ENCODE measurements around the gene HSD17B11. TPM values are rescaled to one million over a fixed set of nuclear protein-coding genes. Genes with fewer than 3 reads are reported as not detected.
"Not testable (repeated sequence)": the region's sequence is repeated elsewhere in the genome, so short reads cannot be mapped to it uniquely, and the experiment has no call there.

HSD17B11 gene
- total RNA-seq, 2 experiments from 2014 or later = 20.5 to 20.7 TPM

DNA sequence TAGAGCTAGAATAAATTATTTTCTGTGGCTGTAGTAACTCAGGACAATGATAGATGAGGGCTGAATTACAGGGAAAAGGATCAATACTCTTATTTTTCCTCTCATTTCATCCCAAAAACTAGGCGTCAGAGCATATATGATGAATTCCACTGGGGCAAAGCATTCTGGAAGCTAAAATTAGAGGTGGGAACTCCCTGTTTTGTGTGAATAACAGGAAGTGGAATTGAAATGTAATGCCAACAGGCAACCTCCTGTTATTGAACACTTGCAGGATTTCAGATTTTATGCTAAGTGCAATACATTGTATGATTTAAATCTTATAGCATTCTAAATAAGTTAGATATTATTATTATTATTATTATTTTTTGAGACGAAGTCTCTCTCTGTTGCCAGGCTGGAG lies 20.9 kb downstream of the HSD17B11 start:
- ChIA-PET POLR2A (no interaction called here), CTCF (interaction anchor here (1.3 kb wide), 1 partner anchor 96 kb away, joined by 3 read pairs; no protein-coding TSS in a partner anchor)

DNA sequence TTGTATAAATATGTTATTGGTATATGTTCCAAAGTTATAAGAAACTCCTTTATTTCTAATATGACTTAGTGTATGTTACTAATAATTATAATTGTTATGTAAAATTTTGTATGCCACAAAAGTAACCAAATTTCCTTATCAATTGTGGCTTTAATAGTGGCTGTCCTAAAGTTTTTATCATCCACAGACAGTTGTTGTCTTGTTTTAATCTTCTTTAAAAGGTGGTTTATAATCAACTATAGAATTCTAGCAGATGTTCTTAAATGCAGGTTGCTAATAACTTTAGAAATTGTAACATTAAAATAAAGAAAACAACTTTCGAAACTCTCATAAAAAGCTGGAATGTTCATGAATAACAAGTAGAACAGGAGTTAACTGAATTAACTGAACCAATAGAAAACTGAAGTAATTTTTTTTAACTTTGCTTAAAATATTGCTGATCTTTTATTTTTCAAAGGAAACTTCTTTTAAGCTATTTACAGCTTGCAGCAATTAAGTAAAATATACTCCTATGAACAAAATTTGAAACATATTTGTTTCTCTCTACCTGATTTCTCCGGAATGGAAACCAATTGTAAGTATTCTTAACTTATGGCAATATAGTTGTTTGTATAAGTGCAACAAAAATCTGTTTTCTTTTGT lies 24.3 kb downstream of the HSD17B11 start:
- POLR2A ChIA-PET = no interaction called here
- CTCF ChIA-PET = no interaction called here

DNA sequence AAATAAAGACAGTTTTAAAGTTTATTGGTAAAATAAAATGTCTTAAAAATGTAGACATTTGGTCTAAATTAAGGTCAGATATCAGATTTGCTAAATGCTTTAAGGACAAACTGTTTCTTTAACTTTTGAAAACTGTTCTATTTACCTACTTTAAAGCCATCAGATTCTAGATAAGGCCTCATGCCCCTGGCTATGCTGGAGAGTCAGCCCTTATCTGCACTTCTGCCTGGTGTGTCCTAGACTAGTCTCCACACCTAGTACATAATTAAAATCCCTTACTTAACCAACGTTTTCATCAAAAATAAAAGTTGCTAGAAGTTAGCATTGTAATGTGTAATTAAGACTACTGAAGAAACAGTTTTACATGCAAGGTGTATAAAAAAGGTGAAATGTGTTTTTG lies 25.6 kb downstream of the HSD17B11 start:
- CTCF ChIA-PET = no interaction called here
- POLR2A ChIA-PET = no interaction called here

- CTCF ChIA-PET = interaction anchor here (1.0 kb wide), 1 partner anchor 12 kb away, joined by 3 read pairs; no protein-coding TSS in a partner anchor
Observed at GRCh38 chr4:87363552-87363951, 27.4 kb downstream of the HSD17B11 start.

GRCh38 chr4:87360338-87360935 lies 30.6 kb downstream of the HSD17B11 start:
- CTCF ChIA-PET = no interaction called here
- POLR2A ChIA-PET = no interaction called here

More at GRCh38 chr4:87363552-87363951, 27.4 kb downstream of the HSD17B11 start:
- POLR2A ChIA-PET = interaction anchor here (0.6 kb wide), 1 partner anchor 25 kb away, joined by 4 read pairs; no protein-coding TSS in a partner anchor

DNA sequence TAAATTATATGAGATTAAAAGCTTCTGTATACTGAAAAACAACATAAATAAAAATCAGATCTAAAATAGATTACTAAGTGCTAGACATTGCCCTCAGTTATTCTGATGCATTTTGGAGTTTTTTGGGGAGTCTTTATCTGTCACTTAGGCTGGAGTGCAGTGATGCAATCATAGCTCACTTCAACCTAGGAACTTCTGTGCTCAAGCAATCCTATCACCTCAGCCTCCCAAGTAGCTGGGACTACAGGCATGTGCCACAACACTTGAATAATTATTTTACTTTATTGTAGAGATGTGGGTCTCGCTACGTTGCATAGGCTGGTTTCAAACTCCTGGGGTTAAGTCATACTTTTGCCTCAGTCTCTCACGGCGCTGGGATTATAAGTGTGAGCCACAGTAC lies 31.7 kb downstream of the HSD17B11 start:
- POLR2A ChIA-PET = no interaction called here
- CTCF ChIA-PET = no interaction called here

DNA sequence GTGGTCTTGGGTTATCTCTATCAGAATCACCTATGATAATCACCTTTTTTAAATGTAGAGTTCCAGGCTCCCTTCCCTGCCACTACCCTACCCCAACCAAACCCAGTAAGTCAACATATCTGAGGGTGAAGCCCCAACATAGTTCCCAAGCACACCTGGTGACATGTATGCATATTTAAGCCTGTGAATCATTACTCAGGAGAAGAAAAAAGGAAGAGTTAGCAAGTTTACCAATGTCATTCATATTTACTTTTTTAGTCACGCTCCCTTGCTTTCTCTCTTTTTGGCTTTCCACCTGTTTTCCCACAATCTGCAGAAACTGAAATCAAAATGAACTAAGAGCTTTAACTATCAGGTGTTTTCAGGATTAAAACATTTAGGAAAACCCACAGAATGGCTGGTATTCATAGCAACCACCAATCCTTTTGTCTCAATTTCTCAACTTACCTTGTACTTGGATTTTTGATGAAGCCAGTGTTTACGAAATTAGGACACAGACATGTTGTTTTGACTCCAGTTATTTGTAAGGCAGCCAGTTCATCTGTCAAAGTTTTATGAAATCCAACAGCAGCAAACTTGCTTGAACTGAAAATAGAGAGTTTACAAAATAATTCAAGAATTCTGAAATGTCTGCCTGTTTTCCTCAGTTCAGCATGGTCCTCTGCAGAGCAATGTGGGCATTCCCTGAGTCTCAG lies 34.0 kb downstream of the HSD17B11 start:
- CTCF ChIA-PET = no interaction called here
- POLR2A ChIA-PET = no interaction called here

DNA sequence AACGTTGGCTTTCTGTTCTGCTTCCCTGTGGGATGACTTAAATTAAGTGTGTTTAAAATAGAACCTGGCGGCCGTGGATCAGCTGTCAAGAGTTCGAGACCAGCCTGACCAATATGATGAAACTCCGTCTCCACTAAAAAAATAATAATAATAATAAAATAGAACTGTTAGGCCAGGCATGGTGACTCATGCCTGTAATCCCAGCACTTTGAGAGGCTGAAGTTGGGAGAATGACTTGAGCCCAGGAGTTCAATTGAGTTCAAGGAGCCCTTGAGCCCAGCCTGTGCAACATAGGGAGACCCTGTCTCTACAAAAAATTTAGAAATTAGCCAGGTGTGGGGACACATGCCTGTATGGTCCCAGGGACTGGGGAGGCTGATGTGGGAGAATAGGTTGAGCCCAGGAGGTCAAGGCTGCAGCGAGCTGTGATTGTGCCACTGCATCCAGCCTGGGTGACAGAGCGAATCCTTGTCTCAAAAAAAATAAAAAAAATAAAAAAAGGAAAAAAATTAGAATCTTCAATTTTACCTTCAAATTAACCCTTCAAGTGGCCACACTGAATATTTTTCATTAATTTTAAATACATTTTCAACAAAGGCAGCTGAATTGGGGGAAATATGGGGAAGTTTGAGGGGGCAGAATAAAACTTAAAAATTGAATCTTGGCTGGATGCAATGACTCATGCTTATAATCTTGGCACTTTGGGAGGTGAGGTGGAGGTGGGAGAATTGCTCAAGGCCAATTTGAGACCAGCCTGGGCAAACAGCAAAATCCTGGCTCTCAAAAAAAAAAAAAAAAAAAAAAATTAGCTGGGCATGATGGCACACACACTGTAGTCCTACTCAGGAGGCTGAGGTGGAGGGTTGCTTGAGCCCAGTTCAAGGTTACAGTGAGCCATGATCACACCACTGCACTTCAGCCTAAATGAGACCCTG lies 36.6 kb downstream of the HSD17B11 start:
- POLR2A ChIA-PET = interaction anchor here (0.5 kb wide), 1 partner anchor 205 kb away, joined by 4 read pairs; no protein-coding TSS in a partner anchor
- CTCF ChIA-PET = no interaction called here

DNA sequence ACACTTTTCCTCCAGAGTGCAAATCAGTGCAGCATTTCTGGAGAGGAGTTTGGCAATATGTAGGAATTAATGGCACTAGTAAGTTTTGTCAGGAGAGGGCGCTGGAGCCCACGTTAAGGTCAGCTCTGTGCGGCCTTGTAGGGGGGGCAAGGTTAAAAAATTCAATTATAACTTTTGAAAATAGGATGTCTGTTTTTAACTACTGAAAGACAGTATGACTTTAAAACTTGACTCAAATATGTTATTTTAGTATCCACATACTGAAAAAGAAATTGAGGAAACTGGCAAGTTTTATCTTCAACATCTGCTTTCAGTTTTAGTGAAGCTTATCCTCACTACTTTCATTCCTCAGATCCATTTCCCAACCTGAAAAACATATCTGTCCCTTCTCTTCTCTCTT lies 37.4 kb downstream of the HSD17B11 start:
- ChIA-PET CTCF (no interaction called here), POLR2A (no interaction called here)

DNA sequence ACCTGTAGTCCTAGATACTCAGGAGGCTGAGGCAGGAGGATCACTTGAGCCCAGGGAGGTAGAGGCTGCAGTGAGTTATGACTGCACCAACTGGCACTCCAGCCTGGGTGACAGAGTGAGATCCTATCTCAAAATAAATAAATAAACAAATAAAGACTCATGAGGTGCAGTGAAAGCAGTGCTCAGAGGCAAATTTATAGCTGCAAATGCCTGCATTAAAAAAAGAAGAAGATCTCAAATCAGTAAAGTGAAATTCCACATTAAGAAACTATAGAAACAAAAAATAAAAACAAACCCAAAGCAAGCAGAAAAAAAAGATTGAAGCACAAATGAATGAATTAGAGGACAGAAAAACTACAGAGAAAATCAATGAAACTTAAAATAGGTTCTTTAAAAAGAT lies 45.8 kb downstream of the HSD17B11 start:
- POLR2A ChIA-PET = no interaction called here
- CTCF ChIA-PET = no interaction called here

DNA sequence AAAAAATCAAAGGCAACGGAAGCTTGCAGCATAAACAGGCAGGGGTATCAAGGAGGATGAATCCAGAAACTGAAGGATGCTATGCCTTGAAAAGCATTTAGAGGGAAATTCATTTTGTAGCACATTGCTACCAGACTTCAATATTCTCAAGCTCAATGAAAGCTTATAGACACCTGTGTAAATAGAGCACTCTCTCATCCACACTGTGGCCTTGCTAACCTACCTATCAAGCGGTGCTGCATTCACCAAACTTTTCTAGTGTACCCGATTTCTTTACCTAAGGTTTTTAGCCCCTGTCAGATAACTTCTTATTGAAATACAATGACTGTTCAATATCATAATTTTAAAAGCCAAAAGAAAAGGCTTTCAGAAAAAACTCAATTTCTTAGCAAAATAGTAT lies 48.1 kb downstream of the HSD17B11 start:
- CTCF ChIA-PET = no interaction called here
- POLR2A ChIA-PET = no interaction called here

DNA sequence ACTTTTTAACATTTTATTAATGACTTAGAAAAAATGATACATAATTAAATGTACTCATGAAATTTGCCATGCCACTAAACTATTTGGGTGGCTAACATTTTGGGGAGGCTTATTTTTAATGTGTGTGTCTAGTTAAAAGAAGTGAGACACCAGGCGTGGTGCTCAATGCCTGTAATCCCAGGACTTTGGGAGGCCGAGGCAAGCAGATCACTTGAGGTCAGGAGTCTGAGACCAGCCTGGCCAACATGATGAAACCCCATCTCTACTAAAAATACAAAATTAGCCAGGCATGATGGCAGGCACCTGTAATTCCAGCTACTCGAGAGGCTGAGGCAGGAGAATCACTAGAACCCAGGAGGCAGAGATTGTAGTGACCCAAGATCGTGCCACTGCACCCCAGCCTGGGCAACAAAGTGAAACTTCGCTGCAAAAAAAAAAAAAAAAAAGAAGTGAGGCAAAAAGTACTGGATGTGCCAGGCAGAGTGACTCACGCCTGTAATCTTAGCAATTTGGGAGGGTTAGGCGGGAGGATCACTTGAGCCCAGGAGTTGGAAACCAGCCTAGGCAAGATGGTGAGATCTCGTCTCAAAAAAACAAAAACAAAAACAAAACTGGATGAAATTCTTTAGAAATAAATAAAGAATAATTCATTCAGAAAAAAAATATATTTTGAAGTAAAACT lies 48.9 kb downstream of the HSD17B11 start:
- CTCF ChIA-PET, POLR2A ChIA-PET: not testable (repeated sequence)

DNA sequence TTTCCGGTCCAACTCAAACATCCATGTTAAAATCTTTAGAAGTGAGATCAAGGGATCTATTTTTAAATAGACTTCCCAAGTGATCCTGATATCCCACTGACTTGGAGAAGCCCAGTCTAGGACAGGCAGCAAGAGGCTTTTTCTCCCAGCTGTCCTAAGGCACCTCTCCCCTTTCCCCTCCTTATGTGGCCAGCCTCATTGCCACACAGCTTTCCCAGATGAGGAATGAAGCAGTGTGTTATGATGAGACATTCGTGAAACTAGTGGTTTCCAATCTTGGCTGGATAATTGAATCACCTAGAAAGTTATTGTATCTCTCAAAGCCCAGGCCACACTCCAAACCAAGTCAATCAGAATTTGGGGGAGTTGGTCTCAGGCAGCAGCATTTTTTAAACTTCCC lies 51.5 kb downstream of the HSD17B11 start:
- CTCF ChIA-PET = no interaction called here
- POLR2A ChIA-PET = no interaction called here

- CTCF ChIA-PET = interaction anchor here (0.6 kb wide), 1 partner anchor 491 kb away, joined by 3 read pairs; no protein-coding TSS in a partner anchor
- POLR2A ChIA-PET = no interaction called here
Observed at GRCh38 chr4:87337361-87337760, 53.6 kb downstream of the HSD17B11 start.

- ChIA-PET CTCF (no interaction called here), POLR2A (no interaction called here)
Observed at GRCh38 chr4:87333267-87333666, 57.7 kb downstream of the HSD17B11 start.

- ChIA-PET CTCF (no interaction called here), POLR2A (no interaction called here)
Observed at GRCh38 chr4:87330761-87331160, 60.2 kb downstream of the HSD17B11 start.

GRCh38 chr4:87327136-87327535 lies 63.9 kb downstream of the HSD17B11 start:
- ChIA-PET POLR2A (no interaction called here), CTCF (interaction anchor here (0.5 kb wide), 1 partner anchor 298 kb away, joined by 3 read pairs; no protein-coding TSS in a partner anchor)

GRCh38 chr4:87326460-87326859 lies 64.5 kb downstream of the HSD17B11 start:
- ChIA-PET CTCF (interaction anchor here (0.5 kb wide), 1 partner anchor 299 kb away, joined by 3 read pairs; no protein-coding TSS in a partner anchor), POLR2A (no interaction called here)

DNA sequence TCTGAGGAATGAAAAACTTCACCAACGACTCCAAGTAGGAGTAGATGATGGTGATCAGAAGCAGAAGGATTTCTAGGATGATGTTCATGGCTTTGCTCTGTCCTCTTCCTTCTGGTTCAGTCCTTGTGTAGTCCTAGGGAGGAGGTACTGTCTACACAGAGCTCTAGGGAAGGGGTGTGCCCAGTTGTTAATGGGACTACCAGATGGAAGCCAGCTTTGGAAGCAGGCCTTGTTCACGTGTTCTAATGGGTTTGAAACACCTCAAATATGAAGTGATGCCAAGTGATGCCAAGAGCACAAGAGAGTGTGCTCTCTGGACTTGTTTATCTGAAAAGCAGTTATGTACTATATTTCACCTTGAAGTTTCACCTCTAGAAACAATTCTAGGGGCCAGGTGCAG lies 68.2 kb downstream of the HSD17B11 start, which contains the start of gene HSD17B13:
TSS of gene HSD17B13 (minus strand) at position 129 of the 400 bp plus-strand sequence. CDS start at position 88, 41 bp downstream.
- ChIA-PET POLR2A (no interaction called here), CTCF (no interaction called here)

Measured in activated CD8-positive, alpha-beta memory T cell treated with anti-CD3 and anti-CD28 coated beads for 36 hours (primary cell).